Osteoblast (primary cell): ENCODE data around the gene SELENOH. TPM values are rescaled to one million over a fixed set of nuclear protein-coding genes. Genes with fewer than 3 reads are reported as not detected.
"Not testable (repeated sequence)": the region's sequence is repeated elsewhere in the genome, so short reads cannot be mapped to it uniquely, and the experiment has no call there.

Experiments
- DNase-seq: peaks from one replicate; pipeline ENCODE4 v3.0.0; 2011; ENCODE audit warnings: low spot score, mixed read lengths; ENCODE audit not compliant: insufficient read length; ENCODE audit errors: missing footprints
- H2AFZ ChIP-seq: 2 replicates; pipeline ENCODE4 v1.6.0; 2011; ENCODE audit warnings: mild to moderate bottlenecking, low read length
- H3K27ac ChIP-seq: 2 replicates; pipeline ENCODE4 v1.5.1; 2011; ENCODE audit warnings: mild to moderate bottlenecking, low read depth, low read length, moderate library complexity
- H3K27me3 ChIP-seq: 2 replicates; pipeline ENCODE4 v1.6.0; 2012; ENCODE audit warnings: mild to moderate bottlenecking, control low read depth, inconsistent platforms, low read length, moderate library complexity; ENCODE audit not compliant: insufficient read depth
- H3K36me3 ChIP-seq: 2 replicates; pipeline ENCODE4 v1.5.1; 2011; ENCODE audit warnings: mild to moderate bottlenecking, low read length, control low read depth, moderate library complexity; ENCODE audit not compliant: insufficient read depth
- H3K4me1 ChIP-seq: 2 replicates; pipeline ENCODE4 v1.5.1; 2011; ENCODE audit warnings: mild to moderate bottlenecking, low read length, control low read depth, moderate library complexity; ENCODE audit not compliant: insufficient read depth
- H3K4me2 ChIP-seq: 2 replicates; pipeline ENCODE4 v1.6.0; 2011; ENCODE audit warnings: mild to moderate bottlenecking, low read length; ENCODE audit not compliant: insufficient read depth
- H3K4me3 ChIP-seq: fragments of 200-600 bp; sonication (generic); 3 replicates; pipeline ENCODE4 v1.5.1; 2012; ENCODE audit warnings: mild to moderate bottlenecking, low read length, inconsistent platforms; ENCODE audit not compliant: insufficient read depth
- H3K79me2 ChIP-seq: 2 replicates; pipeline ENCODE4 v1.6.0; 2012; ENCODE audit warnings: mild to moderate bottlenecking, low read length, control low read depth, inconsistent platforms; ENCODE audit not compliant: insufficient read depth
- H3K9me3 ChIP-seq: 2 replicates; pipeline ENCODE4 v1.5.1; 2011; ENCODE audit warnings: low read depth, low read length, control low read depth
- H4K20me1 ChIP-seq: 2 replicates; pipeline ENCODE4 v1.6.0; 2012; ENCODE audit warnings: mild to moderate bottlenecking, low read length, control low read depth; ENCODE audit not compliant: insufficient read depth
- CTCF ChIP-seq: IDR thresholded peaks from 2 replicates; pipeline ENCODE4 v1.5.1; 2011; ENCODE audit warnings: mild to moderate bottlenecking, low read depth, low read length, moderate library complexity; ENCODE audit errors: extremely low read depth
- total RNA-seq: library from RNA; depleted of rRNA; stranded (reverse); fragments of >200 nt; gene quantifications from 2 replicates; pipeline ENCODE4 v1.2.3, GENCODE V29; 2012

The SELENOH gene
- total RNA-seq, 1 donor = 68.8 TPM

- no peak overlapping the region for H3K4me3 ChIP-seq
- peaks cover 20% of the 10 kb centered on the region for H3K79me2 ChIP-seq
- peak; percentile 52 for DNase-seq
- TF ChIP-seq CTCF = no peak
- H3K27me3 ChIP-seq = no peaks in the 10 kb centered on the region
- peak overlapping the region; percentile 71 for H3K27ac ChIP-seq
- peaks cover 58% of the 10 kb centered on the region for H3K36me3 ChIP-seq
- peaks cover 7% of the 10 kb centered on the region for H3K4me1 ChIP-seq
- no peaks in the 10 kb centered on the region for H3K9me3 ChIP-seq
- H2AFZ ChIP-seq = no peak overlapping the region
- no peak overlapping the region for H3K4me2 ChIP-seq
- peaks cover 9% of the 10 kb centered on the region for H4K20me1 ChIP-seq
These were observed 38.0 kb upstream of the SELENOH start for GRCh38 chr11:57703341-57703740.

- Histone ChIP-seq H3K36me3 (peaks cover 42% of the 10 kb centered on the region), H3K27ac (no peak overlapping the region), H3K4me3 (no peak overlapping the region), H3K4me2 (no peak overlapping the region), H3K27me3 (no peaks in the 10 kb centered on the region), H3K4me1 (peaks cover 7% of the 10 kb centered on the region), H3K79me2 (peaks cover 29% of the 10 kb centered on the region), H2AFZ (no peak overlapping the region), H3K9me3 (no peaks in the 10 kb centered on the region), H4K20me1 (peaks cover 11% of the 10 kb centered on the region)
- no peak for DNase-seq
- no peak for TF ChIP-seq CTCF
These were observed 36.4 kb upstream of the SELENOH start for GRCh38 chr11:57704932-57705331.

- not testable (repeated sequence) for H3K9me3 ChIP-seq, H3K27me3 ChIP-seq, H3K4me2 ChIP-seq, H2AFZ ChIP-seq, DNase-seq, H3K4me3 ChIP-seq, H3K4me1 ChIP-seq, H3K27ac ChIP-seq
- Histone ChIP-seq H3K79me2 (peaks cover 34% of the 10 kb centered on the region), H4K20me1 (peaks cover 11% of the 10 kb centered on the region), H3K36me3 (peaks cover 37% of the 10 kb centered on the region)
These were observed 35.9 kb upstream of the SELENOH start for GRCh38 chr11:57705432-57705831.

GRCh38 chr11:57709802-57710367 is 31.4 kb upstream of the SELENOH start:
- Histone ChIP-seq H2AFZ (no peak overlapping the region), H3K4me3 (no peak overlapping the region), H3K27ac (no peak overlapping the region), H4K20me1 (peaks cover 9% of the 10 kb centered on the region), H3K27me3 (no peaks in the 10 kb centered on the region), H3K4me1 (peaks cover 21% of the 10 kb centered on the region), H3K36me3 (peaks cover 8% of the 10 kb centered on the region), H3K4me2 (no peak overlapping the region), H3K79me2 (peaks cover 73% of the 10 kb centered on the region), H3K9me3 (no peaks in the 10 kb centered on the region)
- DNase-seq = no peak
- TF ChIP-seq CTCF = no peak
